Central memory CD8-positive, alpha-beta T cell (primary cell): Measurements from ENCODE around the gene PHLDA2.

ENCODE experiments used
- ATAC-seq: fragments of 150-1000 bp; cut with Tn5 transposase; replicated peaks from 2 replicates; pipeline ENCODE4 v1.10.0; 2022; ENCODE audit warnings: mild to moderate bottlenecking, moderate FRiP score, moderate number of reproducible peaks; ENCODE audit not compliant: poor library complexity, severe bottlenecking; ENCODE audit errors: extremely low read depth
- DNase-seq, 2 donors: peaks; one replicate each; pipeline ENCODE4 v3.0.0; 2021; ENCODE audit warnings: low spot score in 2 of 2
- H3K27ac Mint-ChIP-seq: one replicate; pipeline ENCODE4 v1.8.0; 2022; ENCODE audit warnings: low read depth, mild to moderate bottlenecking, moderate library complexity, mixed read lengths
- H3K27me3 Mint-ChIP-seq: one replicate; pipeline ENCODE4 v1.8.0; 2022; ENCODE audit warnings: mixed read lengths
- H3K36me3 Mint-ChIP-seq: one replicate; pipeline ENCODE4 v1.8.0; 2022; ENCODE audit warnings: mild to moderate bottlenecking, moderate library complexity, mixed read lengths; ENCODE audit not compliant: insufficient read depth
- H3K4me1 Mint-ChIP-seq: one replicate; pipeline ENCODE4 v1.8.0; 2022; ENCODE audit warnings: mixed read lengths
- H3K4me3 Mint-ChIP-seq: one replicate; pipeline ENCODE4 v1.8.0; 2022; ENCODE audit warnings: mild to moderate bottlenecking, moderate library complexity, mixed read lengths
- H3K9me3 Mint-ChIP-seq: one replicate; pipeline ENCODE4 v1.8.0; 2022; ENCODE audit warnings: mixed read lengths

Gene PHLDA2

DNA sequence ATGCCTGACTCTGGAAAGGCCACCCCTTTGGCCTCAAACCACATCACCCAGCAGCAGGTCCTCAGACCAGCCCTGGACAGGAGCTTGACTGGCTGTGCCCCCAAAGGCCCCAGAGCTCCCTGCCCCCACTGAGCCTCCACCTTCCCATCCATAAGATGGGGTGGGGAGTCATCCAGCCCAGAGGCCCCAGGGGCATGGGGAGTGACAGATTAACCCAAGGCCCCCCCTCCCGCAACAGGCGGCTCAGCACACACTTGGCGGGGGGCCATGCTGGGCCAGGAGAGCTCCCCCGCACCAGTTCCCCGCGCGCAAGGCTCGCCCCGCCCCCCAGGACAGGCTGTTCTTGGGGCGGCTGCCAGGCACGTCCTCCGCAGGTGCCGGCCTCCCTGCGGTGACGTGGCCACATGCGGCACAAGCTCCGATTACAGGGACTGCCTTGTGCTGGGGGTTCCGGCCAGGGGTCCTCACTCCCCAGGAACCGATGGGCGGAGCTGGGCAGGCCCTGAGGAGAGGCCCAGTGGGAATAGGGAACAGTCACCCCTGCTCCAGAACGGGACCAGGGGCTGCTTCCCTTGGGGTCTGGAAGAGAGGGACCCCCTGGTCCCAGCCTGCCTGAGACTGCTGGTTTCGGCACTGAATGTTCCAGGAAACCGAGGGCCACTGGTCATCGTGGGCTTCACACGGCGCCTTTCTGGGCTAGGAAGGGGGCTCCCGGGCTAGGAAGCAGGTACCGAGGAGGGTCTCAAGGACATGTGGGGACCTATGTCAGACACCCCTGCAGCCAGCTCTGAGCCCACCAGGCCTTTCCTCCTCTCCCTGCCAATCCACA is 38.5 kb downstream of the PHLDA2 start:
- Mint-ChIP-seq H3K4me1 (peaks cover 26% of the 10 kb centered on the region), H3K27me3 (no peaks in the 10 kb centered on the region), H3K27ac (no peak overlapping the region), H3K4me3 (no peak overlapping the region), H3K9me3 (no peaks in the 10 kb centered on the region), H3K36me3 (peaks cover 7% of the 10 kb centered on the region)
- DNase-seq (no peak), ATAC-seq (no peak)

DNA sequence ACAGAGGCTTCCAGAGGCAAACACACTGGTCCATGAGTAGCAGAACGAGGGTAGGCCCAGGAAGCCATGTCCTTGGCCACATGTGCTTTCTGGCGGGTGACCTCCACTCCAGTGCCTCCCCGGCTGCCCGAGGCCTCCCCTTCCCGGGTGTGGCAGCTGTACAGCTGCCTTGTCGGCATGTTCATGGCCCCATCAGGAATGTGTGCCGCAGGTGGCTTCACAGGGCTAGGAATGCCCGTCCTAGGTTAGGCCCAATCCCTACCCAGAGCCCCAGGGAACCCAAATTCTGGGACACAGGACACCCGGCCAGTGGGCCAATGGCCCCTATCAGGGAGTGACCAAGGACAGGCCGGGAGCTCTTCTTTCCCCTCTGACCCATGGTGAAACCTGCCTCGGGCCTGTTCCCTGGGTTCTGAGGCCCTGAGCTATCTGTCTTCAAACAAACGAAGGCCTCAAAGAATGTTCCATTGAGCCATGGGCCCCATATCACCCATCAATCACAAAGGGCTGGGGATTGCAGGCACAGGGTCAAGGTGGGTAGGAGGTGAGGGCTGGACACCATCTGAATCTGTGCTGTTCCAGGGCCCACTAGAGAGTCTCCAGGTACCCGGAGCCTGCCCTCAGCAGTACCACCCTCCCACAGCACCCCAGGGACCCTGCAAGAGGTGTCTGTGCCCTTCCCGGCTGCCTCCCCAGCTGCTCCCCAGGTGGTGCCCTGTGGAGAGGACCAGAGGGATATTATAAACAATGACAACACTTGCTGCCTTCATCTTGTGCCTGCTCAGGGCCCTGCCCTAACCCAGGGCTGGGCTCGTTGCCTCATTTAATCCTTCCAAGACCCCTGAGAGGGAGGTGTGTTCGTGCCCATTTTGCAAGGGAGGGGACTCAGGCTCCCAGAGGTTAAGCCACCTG is 39.6 kb downstream of the PHLDA2 start:
- Mint-ChIP-seq H3K4me1 (peaks cover 26% of the 10 kb centered on the region), H3K36me3 (peaks cover 9% of the 10 kb centered on the region), H3K4me3 (no peak overlapping the region), H3K27ac (no peak overlapping the region), H3K27me3 (no peaks in the 10 kb centered on the region), H3K9me3 (no peaks in the 10 kb centered on the region)
- ATAC-seq (no peak), DNase-seq (no peak)

DNA sequence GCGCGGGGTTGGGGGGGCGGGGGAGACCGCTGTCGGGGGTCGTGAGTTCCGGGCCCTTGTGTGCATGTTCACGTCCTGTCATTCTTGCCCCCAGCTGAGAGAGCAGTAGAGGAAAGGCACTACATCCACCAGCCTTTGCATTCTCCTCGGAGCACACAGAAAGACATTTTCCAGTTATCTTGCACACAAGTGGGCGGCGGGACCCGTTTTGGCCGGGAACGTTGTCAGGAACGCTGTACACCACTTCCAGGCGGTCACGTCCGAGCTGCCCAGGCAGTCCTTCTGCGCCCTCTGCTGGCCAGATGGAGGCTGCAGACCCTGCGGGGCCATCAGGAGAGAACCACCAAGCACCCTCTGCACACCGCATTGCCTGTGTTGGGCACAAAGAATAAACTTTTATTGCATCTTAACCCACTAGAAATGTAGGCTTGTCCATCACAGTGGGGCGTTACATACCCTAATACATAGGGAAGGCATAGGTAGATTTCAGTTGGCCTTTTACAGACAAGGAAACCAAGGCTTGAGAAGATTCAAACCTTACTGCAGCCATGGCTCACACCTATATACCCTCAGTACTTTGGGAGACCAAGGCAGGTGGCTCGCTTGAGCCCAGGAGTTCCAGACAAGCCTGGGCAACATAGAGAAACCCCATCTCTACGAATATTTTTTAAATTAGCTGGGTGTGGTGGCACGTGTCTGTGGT is 40.8 kb downstream of the PHLDA2 start:
- H3K27me3 Mint-ChIP-seq = no peaks in the 10 kb centered on the region
- no peak overlapping the region for H3K27ac Mint-ChIP-seq
- peak; percentile 67 to 83 for DNase-seq
- peak overlapping the region; percentile 38 for H3K4me3 Mint-ChIP-seq
- H3K9me3 Mint-ChIP-seq = no peaks in the 10 kb centered on the region
- peaks cover 9% of the 10 kb centered on the region for H3K36me3 Mint-ChIP-seq
- ATAC-seq = no peak
- peaks cover 26% of the 10 kb centered on the region for H3K4me1 Mint-ChIP-seq

DNA sequence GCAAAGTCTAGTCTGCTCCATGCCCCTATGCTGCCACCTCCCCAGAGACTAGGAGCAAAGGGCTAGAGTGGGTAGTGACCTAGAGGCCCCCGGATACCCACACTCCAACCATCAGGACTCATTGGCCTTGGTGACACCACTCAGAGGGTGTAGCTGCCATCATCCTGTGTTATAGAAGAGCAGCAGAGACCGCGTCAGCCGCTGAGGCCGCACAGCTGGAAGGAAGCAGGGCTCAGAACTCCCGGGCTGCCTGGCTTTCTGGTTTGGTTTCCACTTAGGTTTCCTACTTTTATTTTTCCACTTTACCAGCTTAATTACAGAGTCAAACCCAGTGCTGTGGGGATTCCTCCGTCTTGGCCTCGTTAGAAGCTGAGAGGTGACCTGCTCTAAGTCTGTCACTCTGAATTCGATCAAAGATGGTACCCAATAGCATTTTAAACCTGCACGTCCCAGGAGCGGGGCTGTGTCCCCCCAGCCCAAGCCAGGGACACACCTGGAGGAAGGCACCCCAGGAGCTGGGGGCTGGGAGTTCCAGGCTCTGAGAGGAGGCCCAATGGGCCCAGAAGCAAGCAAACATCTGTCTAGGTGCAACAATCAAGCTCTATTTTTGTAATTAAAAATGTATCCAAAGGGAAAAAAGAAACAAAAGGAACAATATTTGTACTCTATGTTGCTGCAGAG is 41.6 kb downstream of the PHLDA2 start:
- peaks cover 12% of the 10 kb centered on the region for H3K36me3 Mint-ChIP-seq
- H3K4me3 Mint-ChIP-seq = no peak overlapping the region
- ATAC-seq (no peak), DNase-seq (no peak)
- peaks cover 26% of the 10 kb centered on the region for H3K4me1 Mint-ChIP-seq
- H3K27me3 Mint-ChIP-seq = peaks cover 6% of the 10 kb centered on the region
- H3K27ac Mint-ChIP-seq = no peak overlapping the region
- H3K9me3 Mint-ChIP-seq = no peaks in the 10 kb centered on the region

DNA sequence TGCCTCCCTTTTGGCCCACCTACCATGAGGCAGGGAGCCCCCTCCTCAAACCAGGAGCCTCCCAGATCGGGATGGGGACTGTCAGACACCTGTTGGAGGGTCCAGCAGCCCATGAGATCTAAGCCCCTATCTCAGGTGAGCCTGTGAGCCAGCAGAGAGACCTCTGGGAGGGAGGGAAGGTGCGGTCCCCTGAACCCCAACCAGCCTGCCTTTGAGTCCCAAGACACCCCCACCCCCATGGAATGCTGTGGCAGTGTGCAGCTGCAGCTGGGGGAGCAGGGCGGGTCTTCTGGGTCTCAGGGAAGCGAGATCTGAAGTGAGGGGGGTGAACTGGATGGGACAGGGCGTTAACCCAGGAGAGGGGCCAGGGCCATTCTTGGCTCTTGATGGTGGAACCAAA is 42.3 kb downstream of the PHLDA2 start:
- DNase-seq = no peak
- peaks cover 8% of the 10 kb centered on the region for H3K27me3 Mint-ChIP-seq
- no peak for ATAC-seq
- H3K36me3 Mint-ChIP-seq = peaks cover 11% of the 10 kb centered on the region
- peak overlapping the region; percentile 64 for H3K4me3 Mint-ChIP-seq
- H3K27ac Mint-ChIP-seq = peak overlapping the region; percentile 67
- H3K4me1 Mint-ChIP-seq = peaks cover 22% of the 10 kb centered on the region
- H3K9me3 Mint-ChIP-seq = no peaks in the 10 kb centered on the region

DNA sequence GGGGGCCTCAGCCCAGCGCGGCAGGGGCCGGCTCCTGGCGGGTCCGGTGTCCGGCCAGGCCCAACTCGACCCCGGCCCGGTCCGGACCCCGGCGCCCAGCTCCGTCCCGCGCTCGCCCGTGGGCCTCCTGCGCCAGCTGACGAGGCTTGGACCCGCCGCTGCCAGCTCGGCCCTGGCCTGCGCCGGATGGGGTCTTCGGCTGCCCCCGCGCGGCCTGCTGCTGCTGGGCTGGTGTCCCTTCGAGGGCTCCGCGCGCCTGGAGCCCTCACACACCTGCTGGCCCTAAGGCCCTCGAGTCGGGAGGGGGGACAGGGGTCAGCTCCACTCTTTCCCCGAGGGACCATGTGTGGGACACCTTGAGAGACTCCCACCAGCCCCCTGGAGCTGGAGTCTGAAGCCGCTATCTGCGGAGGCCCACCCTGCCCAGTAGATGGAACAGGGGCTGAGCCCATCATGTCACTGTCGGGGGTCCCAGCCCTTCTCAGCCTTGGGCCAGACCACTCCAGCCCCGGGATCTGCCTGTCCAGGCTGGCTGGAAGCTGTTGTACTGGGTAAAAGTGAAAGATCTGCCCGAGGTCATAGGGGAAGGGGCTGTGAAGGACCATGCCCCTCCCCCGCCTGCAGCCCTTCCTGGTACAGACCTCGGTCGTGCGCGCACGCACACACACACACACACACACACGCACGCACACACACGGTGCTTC is 42.9 kb downstream of the PHLDA2 start:
- DNase-seq (no peak), ATAC-seq (no peak)
- Mint-ChIP-seq H3K9me3 (no peaks in the 10 kb centered on the region), H3K4me1 (peaks cover 17% of the 10 kb centered on the region), H3K4me3 (peak overlapping the region; percentile 64), H3K27ac (peak overlapping the region; percentile 67), H3K27me3 (peaks cover 8% of the 10 kb centered on the region), H3K36me3 (peaks cover 9% of the 10 kb centered on the region)

DNA sequence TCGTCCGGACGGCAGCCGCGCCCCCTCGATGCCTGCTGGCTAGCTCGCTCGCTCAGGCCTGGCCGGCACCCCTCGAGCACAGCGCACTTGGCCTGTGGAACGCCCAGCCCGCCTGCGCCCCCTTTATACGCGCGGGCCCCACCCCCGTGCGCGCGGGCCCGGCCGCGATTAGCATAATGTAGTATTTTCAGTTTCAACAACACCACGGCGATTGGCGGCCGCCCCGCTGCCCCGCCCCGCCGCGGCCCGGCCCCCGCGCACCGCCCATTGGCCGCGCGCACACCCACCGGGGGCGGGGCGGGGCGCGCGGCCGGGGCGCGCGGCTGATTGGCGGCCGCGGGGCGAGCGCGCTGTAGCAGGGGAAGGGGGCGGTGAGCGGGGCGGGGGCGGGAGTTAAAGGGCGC is 43.5 kb downstream of the PHLDA2 start, which contains the start of gene CDKN1C:
Gene CDKN1C (minus strand): TSS at position 98 of the 404 bp plus-strand sequence. CDS start 319 bp downstream, outside the sequence.
- H3K36me3 Mint-ChIP-seq = peaks cover 9% of the 10 kb centered on the region
- peak within 1 kb of the TSS; percentile 78 for H3K4me3 Mint-ChIP-seq
- DNase-seq (peak; percentile 69 to 72), ATAC-seq (peak; percentile 93)
- no peaks in the 10 kb centered on the region for H3K9me3 Mint-ChIP-seq
- peaks cover 8% of the 10 kb centered on the region for H3K27me3 Mint-ChIP-seq
- H3K4me1 Mint-ChIP-seq = peaks cover 17% of the 10 kb centered on the region
- H3K27ac Mint-ChIP-seq = peak within 1 kb of the TSS; percentile 67

DNA sequence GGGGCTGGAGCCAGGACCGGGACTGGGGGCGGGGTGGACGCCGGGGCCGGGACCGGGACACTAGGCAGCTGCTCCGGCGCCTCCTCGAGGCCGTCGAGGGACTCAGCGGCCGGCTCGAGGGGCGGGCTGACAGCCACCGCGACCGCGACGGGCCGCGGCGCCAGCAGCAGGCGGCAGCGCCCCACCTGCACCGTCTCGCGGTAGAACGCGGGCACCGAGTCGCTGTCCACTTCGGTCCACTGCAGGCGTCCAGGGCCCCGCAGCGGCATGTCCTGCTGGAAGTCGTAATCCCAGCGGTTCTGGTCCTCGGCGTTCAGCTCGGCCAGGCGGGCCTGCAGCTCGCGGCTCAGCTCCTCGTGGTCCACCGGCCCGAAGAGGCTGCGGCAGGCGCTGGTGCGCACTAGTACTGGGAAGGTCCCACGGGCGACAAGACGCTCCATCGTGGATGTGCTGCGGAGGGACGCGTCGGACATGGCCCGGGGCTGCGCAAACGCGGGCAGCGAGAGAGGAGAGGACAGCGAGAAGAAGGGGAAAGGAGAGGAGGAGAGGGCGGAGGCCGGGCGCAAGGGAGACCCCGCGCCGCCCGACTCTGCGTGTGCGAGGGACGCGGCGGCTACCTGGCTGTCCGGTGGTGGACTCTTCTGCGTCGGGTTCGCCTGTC is 44.1 kb downstream of the PHLDA2 start:
- no peaks in the 10 kb centered on the region for H3K9me3 Mint-ChIP-seq
- ATAC-seq (peak; percentile 16), DNase-seq (no peak)
- peaks cover 17% of the 10 kb centered on the region for H3K4me1 Mint-ChIP-seq
- peak overlapping the region; percentile 78 for H3K4me3 Mint-ChIP-seq
- peak overlapping the region; percentile 3 for H3K27ac Mint-ChIP-seq
- peaks cover 8% of the 10 kb centered on the region for H3K27me3 Mint-ChIP-seq
- H3K36me3 Mint-ChIP-seq = peaks cover 9% of the 10 kb centered on the region

DNA sequence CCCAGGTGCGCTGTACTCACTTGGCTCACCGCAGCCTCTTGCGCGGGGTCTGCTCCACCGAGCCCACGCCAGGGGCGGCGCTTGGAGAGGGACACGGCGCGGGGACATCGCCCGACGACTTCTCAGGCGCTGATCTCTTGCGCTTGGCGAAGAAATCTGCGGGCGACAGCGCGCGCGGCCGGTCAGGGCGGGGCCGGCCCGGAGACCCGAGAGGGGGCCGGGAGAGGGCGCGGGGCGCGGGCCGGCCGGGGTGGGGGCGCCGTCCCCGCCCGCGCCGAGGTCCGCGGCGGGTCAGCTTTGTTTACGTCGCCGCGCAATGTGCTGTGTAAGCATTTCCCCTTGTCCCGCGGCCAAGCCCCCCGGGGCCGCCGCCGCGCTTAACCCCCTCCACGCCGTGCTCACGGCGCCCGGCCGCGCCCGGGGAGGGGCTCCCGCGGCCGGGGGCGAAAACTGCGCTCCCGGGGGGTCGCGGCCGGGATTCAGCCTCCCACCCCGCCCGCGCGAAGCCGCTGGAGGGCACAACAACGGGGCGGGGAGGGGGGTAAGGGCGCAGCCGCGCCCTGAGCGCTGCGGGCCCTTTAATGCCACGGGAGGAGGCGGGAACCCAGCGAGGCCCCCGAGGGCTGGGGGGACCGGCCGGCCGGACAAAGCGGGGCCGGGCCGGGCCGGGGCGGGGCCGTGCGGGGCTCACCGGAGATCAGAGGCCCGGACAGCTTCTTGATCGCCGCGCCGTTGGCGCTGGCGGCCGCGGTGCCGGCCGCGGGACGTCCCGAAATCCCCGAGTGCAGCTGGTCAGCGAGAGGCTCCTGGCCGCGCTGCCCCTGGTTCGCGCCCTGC is 45.0 kb downstream of the PHLDA2 start:
- peaks cover 17% of the 10 kb centered on the region for H3K4me1 Mint-ChIP-seq
- peaks cover 8% of the 10 kb centered on the region for H3K27me3 Mint-ChIP-seq
- H3K27ac Mint-ChIP-seq = no peak overlapping the region
- DNase-seq = no peak
- H3K9me3 Mint-ChIP-seq = no peaks in the 10 kb centered on the region
- H3K36me3 Mint-ChIP-seq = peaks cover 9% of the 10 kb centered on the region
- H3K4me3 Mint-ChIP-seq = peak overlapping the region; percentile 74
- ATAC-seq = no peak

DNA sequence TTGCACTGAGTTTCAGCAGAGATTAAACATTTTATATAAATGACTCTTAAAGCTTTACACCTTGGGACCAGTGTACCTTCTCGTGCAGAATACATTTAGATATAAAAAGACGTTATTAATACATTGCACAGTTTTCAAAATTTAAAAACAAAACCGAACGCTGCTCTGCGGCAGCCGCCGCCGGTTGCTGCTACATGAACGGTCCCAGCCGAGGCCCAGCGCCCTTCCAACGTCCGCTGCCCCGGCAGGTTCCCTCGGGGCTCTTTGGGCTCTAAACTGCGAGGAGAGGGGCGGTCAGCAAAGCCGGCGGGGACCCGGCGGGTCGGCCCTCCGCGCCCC is 45.6 kb downstream of the PHLDA2 start:
- Mint-ChIP-seq H3K4me3 (peak overlapping the region; percentile 74), H3K36me3 (peaks cover 9% of the 10 kb centered on the region), H3K27me3 (peaks cover 8% of the 10 kb centered on the region), H3K27ac (no peak overlapping the region), H3K4me1 (peaks cover 17% of the 10 kb centered on the region), H3K9me3 (no peaks in the 10 kb centered on the region)
- DNase-seq = no peak
- ATAC-seq = no peak
